ENCODE results near the gene RAD23A.
"Not testable (repeated sequence)": the region's sequence is repeated elsewhere in the genome, so short reads cannot be mapped to it uniquely, and the experiment has no call there.

The RAD23A gene

DNA sequence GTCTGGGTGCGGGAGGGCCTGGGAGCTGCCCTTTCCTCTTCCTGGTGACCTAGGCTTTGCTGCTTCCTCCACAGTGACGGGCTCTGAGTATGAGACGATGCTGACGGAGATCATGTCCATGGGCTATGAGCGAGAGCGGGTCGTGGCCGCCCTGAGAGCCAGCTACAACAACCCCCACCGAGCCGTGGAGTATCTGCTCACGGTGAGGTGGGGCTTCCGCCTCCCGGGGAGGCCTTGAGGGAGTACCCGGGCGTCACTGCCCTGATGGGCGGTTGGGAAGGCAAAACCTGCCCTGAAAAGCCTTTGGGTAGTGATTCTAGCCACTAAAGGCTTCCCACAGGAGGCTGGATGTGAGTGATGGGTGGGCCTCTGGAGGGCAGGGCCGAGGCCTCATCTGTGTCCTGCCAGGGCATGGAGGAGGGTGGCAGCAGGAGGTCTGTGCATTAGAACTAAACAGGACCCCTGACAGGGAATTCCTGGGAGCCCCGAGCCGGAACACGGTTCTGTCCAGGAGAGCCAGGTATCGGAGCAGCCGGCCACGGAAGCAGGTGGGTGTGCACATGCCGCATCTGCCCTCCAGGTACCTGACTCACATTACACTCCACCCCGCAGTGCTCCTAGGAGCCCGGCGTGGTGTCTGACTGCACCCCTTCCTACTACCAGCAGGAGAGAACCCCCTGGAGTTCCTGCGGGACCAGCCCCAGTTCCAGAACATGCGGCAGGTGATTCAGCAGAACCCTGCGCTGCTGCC, 3.1 kb downstream of the RAD23A start:
- peaks cover 0 to 46% (median 36%) of the 10 kb centered on the region in 4 experiments for H3K4me1 ChIP-seq (ENCODE audit: control extremely low read depth in 1 of 4, control insufficient read depth in 4 of 4, insufficient read depth in 4 of 4, low read length in 3 of 4)
- no peaks in the 10 kb centered on the region for H3K27me3 ChIP-seq (replicated peaks in 2 of 5; ENCODE audit: control insufficient read depth in 4 of 5, insufficient read depth in 5 of 5, low read length in 4 of 5)
- DNase-seq, result no peak
- H3K27ac ChIP-seq (ENCODE audit: insufficient read depth in 1 of 2, low read depth in 1 of 2, low read length in 2 of 2, poor library complexity in 1 of 2, severe bottlenecking in 2 of 2), result peak overlapping the region in 1 of 2 experiments; percentile 43
- CTCF ChIA-PET, result interaction anchor here (1.1 to 1.3 kb wide), 2 partner anchors 16 kb away, joined by 5 to 6 read pairs; no protein-coding TSS in a partner anchor
- H3K36me3 ChIP-seq (ENCODE audit: control insufficient read depth in 4 of 4, insufficient read depth in 4 of 4, low read length in 3 of 4), result peaks cover 10 to 66% (median 50%) of the 10 kb centered on the region in 4 experiments
- WGBS (ENCODE audit: insufficient coverage), result 96% methylated on average over 26 of the region's 30 CpGs
- no peak overlapping the region for H3K4me3 ChIP-seq (ENCODE audit: control insufficient read depth in 1 of 7, extremely low read depth in 1 of 7, insufficient read depth in 4 of 7, low read depth in 2 of 7, low read length in 6 of 7)
- POLR2A ChIA-PET, result no interaction called here
- no peaks in the 10 kb centered on the region for H3K9me3 ChIP-seq (ENCODE audit: control extremely low read depth in 1 of 5, control insufficient read depth in 4 of 5, insufficient read depth in 2 of 5, low read depth in 1 of 5, low read length in 4 of 5)

DNA sequence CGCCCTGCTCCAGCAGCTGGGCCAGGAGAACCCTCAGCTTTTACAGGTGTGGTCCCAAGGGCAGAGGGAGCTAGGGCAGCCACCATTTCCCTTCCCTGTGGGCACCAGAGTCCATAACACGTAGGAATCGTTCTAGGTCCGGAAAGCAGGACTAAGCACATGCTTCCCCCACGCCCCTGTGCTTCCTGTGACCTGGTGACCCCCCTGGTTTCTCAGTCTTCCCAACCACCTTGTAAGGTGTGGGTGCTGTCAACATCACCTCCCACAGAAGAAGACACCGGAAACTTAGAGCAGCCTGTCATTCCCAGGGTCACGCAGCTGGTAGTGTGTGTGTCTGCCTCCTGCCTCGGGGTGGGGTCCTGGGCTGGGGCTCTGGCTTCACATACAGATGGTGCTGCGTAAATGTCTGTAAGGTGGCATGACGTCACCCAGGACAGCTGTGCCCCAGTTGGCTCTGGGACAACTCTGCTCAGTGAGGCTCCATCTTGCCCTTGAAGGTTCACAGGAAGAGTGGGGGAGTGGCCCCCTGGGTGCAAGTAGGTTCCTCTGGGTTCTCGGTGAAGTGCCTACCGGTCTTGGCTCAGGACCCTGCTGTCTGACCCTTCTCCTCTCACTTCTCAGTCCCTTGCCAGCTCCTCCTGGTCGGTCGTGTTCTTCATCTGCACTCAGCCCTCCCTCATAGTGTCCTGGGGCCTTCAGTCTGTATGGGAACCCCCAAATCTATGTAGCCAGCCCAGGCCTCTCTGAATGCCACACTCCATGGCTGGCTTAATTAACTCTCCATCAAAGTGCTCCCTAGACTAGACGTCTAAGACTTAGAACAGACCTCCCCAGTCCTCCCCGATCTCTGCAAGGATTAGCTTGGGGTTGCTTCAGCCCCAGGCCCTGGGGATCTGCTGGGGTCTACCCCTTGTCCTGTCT, 4.0 kb downstream of the RAD23A start:
- no peak overlapping the region for H3K4me3 ChIP-seq (ENCODE audit: control insufficient read depth in 1 of 7, extremely low read depth in 1 of 7, insufficient read depth in 4 of 7, low read depth in 2 of 7, low read length in 6 of 7)
- CTCF ChIA-PET, result interaction anchor here (1.1 kb wide), 1 partner anchor 16 kb away, joined by 6 read pairs; no protein-coding TSS in a partner anchor
- no peak for DNase-seq
- POLR2A ChIA-PET, result no interaction called here
- H3K27ac ChIP-seq (ENCODE audit: insufficient read depth in 1 of 2, low read depth in 1 of 2, low read length in 2 of 2, poor library complexity in 1 of 2, severe bottlenecking in 2 of 2), result peak overlapping the region in 1 of 2 experiments; percentile 43
- peaks cover 10 to 67% (median 48%) of the 10 kb centered on the region in 4 experiments for H3K36me3 ChIP-seq (ENCODE audit: control insufficient read depth in 4 of 4, insufficient read depth in 4 of 4, low read length in 3 of 4)
- H3K9me3 ChIP-seq (ENCODE audit: control extremely low read depth in 1 of 5, control insufficient read depth in 4 of 5, insufficient read depth in 2 of 5, low read depth in 1 of 5, low read length in 4 of 5), result no peaks in the 10 kb centered on the region
- H3K4me1 ChIP-seq (ENCODE audit: control extremely low read depth in 1 of 4, control insufficient read depth in 4 of 4, insufficient read depth in 4 of 4, low read length in 3 of 4), result peaks cover 0 to 52% (median 43%) of the 10 kb centered on the region in 4 experiments
- H3K27me3 ChIP-seq (replicated peaks in 2 of 5; ENCODE audit: control insufficient read depth in 4 of 5, insufficient read depth in 5 of 5, low read length in 4 of 5), result no peaks in the 10 kb centered on the region
- over 99% methylated on average over 10 of the region's 16 CpGs for WGBS (ENCODE audit: insufficient coverage)

DNA sequence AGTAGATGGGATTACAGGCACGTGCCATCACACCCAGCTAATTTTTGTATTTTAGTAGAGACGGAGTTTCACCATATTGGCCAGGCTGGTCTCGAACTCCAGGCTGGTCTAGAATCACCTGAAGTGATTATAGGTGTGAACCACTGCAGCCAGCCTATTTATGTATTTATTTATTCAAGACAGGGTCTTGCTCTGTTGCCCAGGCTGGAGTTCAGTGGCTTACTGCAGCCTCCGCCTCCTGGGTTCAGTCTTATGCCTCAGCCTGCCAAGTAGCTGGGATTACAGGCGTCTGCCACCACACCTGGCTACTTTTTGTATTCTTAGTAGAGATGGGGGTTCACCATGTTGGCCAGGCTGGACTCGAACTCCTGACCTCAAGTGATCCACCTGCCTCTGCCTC, 6.4 kb downstream of the RAD23A start:
- H3K4me1 ChIP-seq (ENCODE audit: control extremely low read depth in 1 of 4, control insufficient read depth in 4 of 4, insufficient read depth in 4 of 4, low read length in 3 of 4), result peaks cover 0 to 57% (median 50%) of the 10 kb centered on the region in 4 experiments
- WGBS (ENCODE audit: insufficient coverage), result 95% methylated on average over 6 of the region's 6 CpGs
- H3K9me3 ChIP-seq (ENCODE audit: control extremely low read depth in 1 of 5, control insufficient read depth in 4 of 5, insufficient read depth in 2 of 5, low read depth in 1 of 5, low read length in 4 of 5); H3K4me3 ChIP-seq (ENCODE audit: control insufficient read depth in 1 of 7, extremely low read depth in 1 of 7, insufficient read depth in 4 of 7, low read depth in 2 of 7, low read length in 6 of 7); H3K27me3 ChIP-seq (replicated peaks in 2 of 5; ENCODE audit: control insufficient read depth in 4 of 5, insufficient read depth in 5 of 5, low read length in 4 of 5); POLR2A ChIA-PET; DNase-seq: not testable (repeated sequence)
- H3K36me3 ChIP-seq (ENCODE audit: control insufficient read depth in 4 of 4, insufficient read depth in 4 of 4, low read length in 3 of 4), result peaks cover 11 to 72% (median 49%) of the 10 kb centered on the region in 4 experiments
- CTCF ChIA-PET, result interaction anchor here (0.8 kb wide), 1 partner anchor 69 kb away, joined by 3 read pairs; no protein-coding TSS in a partner anchor
- peak overlapping the region; percentile 84 to 94 for H3K27ac ChIP-seq (ENCODE audit: insufficient read depth in 1 of 2, low read depth in 1 of 2, low read length in 2 of 2, poor library complexity in 1 of 2, severe bottlenecking in 2 of 2)

DNA sequence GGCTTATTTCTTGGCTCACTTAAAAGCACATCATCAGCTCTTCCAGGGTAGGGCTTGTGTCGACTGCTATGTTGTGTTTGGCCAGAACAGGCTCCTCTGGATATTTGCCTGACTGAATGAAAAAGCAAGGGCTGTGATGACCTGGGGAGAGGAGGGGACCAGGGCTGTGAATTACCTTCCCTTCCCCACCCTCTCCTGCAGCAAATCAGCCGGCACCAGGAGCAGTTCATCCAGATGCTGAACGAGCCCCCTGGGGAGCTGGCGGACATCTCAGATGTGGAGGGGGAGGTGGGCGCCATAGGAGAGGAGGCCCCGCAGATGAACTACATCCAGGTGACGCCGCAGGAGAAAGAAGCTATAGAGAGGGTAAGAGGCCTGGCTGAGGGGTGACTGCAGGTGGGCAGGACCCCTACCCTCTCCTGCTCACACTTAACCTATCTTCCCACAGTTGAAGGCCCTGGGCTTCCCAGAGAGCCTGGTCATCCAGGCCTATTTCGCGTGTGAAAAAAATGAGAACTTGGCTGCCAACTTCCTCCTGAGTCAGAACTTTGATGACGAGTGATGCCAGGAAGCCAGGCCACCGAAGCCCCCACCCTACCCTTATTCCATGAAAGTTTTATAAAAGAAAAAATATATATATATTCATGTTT, 7.0 kb downstream of the RAD23A start:
- Histone ChIP-seq H3K27ac (ENCODE audit: insufficient read depth in 1 of 2, low read depth in 1 of 2, low read length in 2 of 2, poor library complexity in 1 of 2, severe bottlenecking in 2 of 2) (peak overlapping the region; percentile 84 to 94), H3K27me3 (replicated peaks in 2 of 5; ENCODE audit: control insufficient read depth in 4 of 5, insufficient read depth in 5 of 5, low read length in 4 of 5) (no peaks in the 10 kb centered on the region), H3K36me3 (ENCODE audit: control insufficient read depth in 4 of 4, insufficient read depth in 4 of 4, low read length in 3 of 4) (peaks cover 11 to 68% (median 48%) of the 10 kb centered on the region in 4 experiments), H3K4me1 (ENCODE audit: control extremely low read depth in 1 of 4, control insufficient read depth in 4 of 4, insufficient read depth in 4 of 4, low read length in 3 of 4) (peaks cover 0 to 53% (median 47%) of the 10 kb centered on the region in 4 experiments), H3K4me3 (ENCODE audit: control insufficient read depth in 1 of 7, extremely low read depth in 1 of 7, insufficient read depth in 4 of 7, low read depth in 2 of 7, low read length in 6 of 7) (no peak overlapping the region), H3K9me3 (ENCODE audit: control extremely low read depth in 1 of 5, control insufficient read depth in 4 of 5, insufficient read depth in 2 of 5, low read depth in 1 of 5, low read length in 4 of 5) (no peaks in the 10 kb centered on the region)
- DNase-seq, result peak in 2 of 3 donors; percentile 55 to 58
- WGBS (ENCODE audit: insufficient coverage), result 82% methylated on average over 2 of the region's 12 CpGs
- POLR2A ChIA-PET, result interaction anchor here (0.7 to 2.4 kb wide), 2 partner anchors 9 to 135 kb away, joined by 3 to 11 read pairs; partner anchors contain the start of gene RAD23A
- CTCF ChIA-PET, result interaction anchor here (0.8 to 4.9 kb wide), 3 partner anchors 12 to 70 kb away, joined by 3 to 47 read pairs (median 4); no protein-coding TSS in a partner anchor

DNA sequence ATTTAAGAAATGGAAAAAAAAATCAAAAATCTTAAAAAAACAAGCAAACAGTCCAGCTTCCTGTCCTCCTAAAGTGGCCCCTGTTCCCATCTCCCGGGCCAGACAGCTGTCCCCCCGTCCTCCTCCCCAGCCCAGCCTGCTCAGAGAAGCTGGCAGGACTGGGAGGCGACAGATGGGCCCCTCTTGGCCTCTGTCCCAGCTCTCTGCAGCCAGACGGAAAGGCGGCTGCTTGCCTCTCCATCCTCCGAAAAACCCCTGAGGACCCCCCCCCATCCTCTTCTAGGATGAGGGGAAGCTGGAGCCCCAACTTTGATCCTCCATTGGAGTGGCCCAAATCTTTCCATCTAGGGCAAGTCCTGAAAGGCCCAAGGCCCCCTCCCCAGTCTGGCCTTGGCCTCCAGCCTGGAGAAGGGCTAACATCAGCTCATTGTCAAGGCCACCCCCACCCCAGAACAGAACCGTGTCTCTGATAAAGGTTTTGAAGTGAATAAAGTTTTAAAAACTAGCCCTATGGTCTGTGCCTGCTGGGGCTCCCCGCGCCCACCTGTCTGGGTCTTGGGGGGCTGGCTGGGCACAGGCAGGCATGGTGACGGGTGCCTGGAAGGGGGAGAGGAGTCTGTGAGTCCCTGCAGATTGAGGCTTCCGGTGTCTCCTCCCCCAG, 7.6 kb downstream of the RAD23A start:
- H3K36me3 ChIP-seq (ENCODE audit: control insufficient read depth in 4 of 4, insufficient read depth in 4 of 4, low read length in 3 of 4), result peaks cover 11 to 61% (median 44%) of the 10 kb centered on the region in 4 experiments
- H3K27ac ChIP-seq (ENCODE audit: insufficient read depth in 1 of 2, low read depth in 1 of 2, low read length in 2 of 2, poor library complexity in 1 of 2, severe bottlenecking in 2 of 2), result peak overlapping the region; percentile 84 to 94
- H3K27me3 ChIP-seq (replicated peaks in 2 of 5; ENCODE audit: control insufficient read depth in 4 of 5, insufficient read depth in 5 of 5, low read length in 4 of 5), result no peaks in the 10 kb centered on the region
- H3K4me1 ChIP-seq (ENCODE audit: control extremely low read depth in 1 of 4, control insufficient read depth in 4 of 4, insufficient read depth in 4 of 4, low read length in 3 of 4), result peaks cover 0 to 53% (median 48%) of the 10 kb centered on the region in 4 experiments
- no peaks in the 10 kb centered on the region for H3K9me3 ChIP-seq (ENCODE audit: control extremely low read depth in 1 of 5, control insufficient read depth in 4 of 5, insufficient read depth in 2 of 5, low read depth in 1 of 5, low read length in 4 of 5)
- POLR2A ChIA-PET, result interaction anchor here (0.7 to 2.4 kb wide), 2 partner anchors 9 to 134 kb away, joined by 3 to 11 read pairs; partner anchors contain the start of gene RAD23A
- H3K4me3 ChIP-seq (ENCODE audit: control insufficient read depth in 1 of 7, extremely low read depth in 1 of 7, insufficient read depth in 4 of 7, low read depth in 2 of 7, low read length in 6 of 7), result peak overlapping the region in 2 of 7 experiments; percentile 9 to 33
- CTCF ChIA-PET, result interaction anchor here (1.0 to 4.9 kb wide), 3 partner anchors 11 to 68 kb away, joined by 3 to 47 read pairs (median 4); no protein-coding TSS in a partner anchor
- DNase-seq, result peak in 1 of 3 donors; percentile 51
- 56% methylated on average over 6 of the region's 11 CpGs for WGBS (ENCODE audit: insufficient coverage)
